Measurements from ENCODE around the gene VCAM1. TPM values are rescaled to one million over a fixed set of nuclear protein-coding genes. Genes with fewer than 3 reads are reported as not detected.

The VCAM1 gene, protein sequence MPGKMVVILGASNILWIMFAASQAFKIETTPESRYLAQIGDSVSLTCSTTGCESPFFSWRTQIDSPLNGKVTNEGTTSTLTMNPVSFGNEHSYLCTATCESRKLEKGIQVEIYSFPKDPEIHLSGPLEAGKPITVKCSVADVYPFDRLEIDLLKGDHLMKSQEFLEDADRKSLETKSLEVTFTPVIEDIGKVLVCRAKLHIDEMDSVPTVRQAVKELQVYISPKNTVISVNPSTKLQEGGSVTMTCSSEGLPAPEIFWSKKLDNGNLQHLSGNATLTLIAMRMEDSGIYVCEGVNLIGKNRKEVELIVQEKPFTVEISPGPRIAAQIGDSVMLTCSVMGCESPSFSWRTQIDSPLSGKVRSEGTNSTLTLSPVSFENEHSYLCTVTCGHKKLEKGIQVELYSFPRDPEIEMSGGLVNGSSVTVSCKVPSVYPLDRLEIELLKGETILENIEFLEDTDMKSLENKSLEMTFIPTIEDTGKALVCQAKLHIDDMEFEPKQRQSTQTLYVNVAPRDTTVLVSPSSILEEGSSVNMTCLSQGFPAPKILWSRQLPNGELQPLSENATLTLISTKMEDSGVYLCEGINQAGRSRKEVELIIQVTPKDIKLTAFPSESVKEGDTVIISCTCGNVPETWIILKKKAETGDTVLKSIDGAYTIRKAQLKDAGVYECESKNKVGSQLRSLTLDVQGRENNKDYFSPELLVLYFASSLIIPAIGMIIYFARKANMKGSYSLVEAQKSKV
- polyA plus RNA-seq: 0.71 and 1.1 TPM in 2 replicates

DNA sequence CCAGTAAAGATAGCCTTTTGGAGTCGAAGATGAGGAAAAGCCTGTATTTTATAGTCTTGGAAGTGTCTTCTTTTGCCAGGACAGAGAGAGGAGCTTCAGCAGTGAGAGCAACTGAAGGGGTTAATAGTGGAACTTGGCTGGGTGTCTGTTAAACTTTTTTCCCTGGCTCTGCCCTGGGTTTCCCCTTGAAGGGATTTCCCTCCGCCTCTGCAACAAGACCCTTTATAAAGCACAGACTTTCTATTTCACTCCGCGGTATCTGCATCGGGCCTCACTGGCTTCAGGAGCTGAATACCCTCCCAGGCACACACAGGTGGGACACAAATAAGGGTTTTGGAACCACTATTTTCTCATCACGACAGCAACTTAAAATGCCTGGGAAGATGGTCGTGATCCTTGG lies at the start of gene VCAM1:
Gene VCAM1, plus strand, starts transcription at position 253 of the 400 bp plus-strand sequence. Its CDS starts 119 bp downstream, at position 372.

Other genes with a start within 250 kb of the VCAM1 start
- gene GPR88, start 181.6 kb upstream of the VCAM1 start, polyA plus RNA-seq: 0.09 TPM in 1 of 2 replicates, not detected in the other
- gene EXTL2, start 175.1 kb downstream of the VCAM1 start, polyA plus RNA-seq: 190 and 198 TPM in 2 replicates
- gene SLC30A7, start 176.3 kb downstream of the VCAM1 start, polyA plus RNA-seq: 4.2 and 5.8 TPM in 2 replicates

All from Purkinje cell (primary cell).